Liver (tissue), 1 donor: ENCODE data around the gene KDM2A.

Experiments
- YY1 ChIP-seq: IDR thresholded peaks from 2 replicates; pipeline ENCODE4 v1.6.1; 2016; ENCODE audit warnings: antibody characterized with exemption, mild to moderate bottlenecking
- TF ChIP-seq, protein P1 (sequence below): IDR thresholded peaks from 2 replicates; pipeline ENCODE4 v1.6.1; 2016; ENCODE audit warnings: antibody characterized with exemption

DNA sequence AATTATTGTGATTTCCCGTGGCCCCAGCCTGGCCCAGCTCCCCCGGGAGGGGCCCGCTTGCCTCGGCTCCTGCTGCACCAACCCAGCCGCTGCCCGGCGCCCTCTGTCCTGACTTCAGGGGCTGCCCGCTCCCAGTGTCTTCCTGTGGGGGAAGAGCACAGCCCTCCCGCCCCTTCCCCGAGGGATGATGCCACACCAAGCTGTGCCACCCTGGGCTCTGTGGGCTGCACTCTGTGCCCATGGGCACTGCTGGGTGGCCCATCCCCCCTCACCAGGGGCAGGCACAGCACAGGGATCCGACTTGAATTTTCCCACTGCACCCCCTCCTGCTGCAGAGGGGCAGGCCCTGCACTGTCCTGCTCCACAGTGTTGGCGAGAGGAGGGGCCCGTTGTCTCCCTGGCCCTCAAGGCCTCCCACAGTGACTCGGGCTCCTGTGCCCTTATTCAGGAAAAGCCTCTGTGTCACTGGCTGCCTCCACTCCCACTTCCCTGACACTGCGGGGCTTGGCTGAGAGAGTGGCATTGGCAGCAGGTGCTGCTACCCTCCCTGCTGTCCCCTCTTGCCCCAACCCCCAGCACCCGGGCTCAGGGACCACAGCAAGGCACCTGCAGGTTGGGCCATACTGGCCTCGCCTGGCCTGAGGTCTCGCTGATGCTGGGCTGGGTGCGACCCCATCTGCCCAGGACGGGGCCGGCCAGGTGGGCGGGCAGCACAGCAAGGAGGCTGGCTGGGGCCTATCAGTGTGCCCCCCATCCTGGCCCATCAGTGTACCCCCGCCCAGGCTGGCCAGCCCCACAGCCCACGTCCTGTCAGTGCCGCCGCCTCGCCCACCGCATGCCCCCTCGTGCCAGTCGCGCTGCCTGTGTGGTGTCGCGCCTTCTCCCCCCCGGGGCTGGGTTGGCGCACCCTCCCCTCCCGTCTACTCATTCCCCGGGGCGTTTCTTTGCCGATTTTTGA is 166.8 kb downstream of the KDM2A start:
- TF ChIP-seq, protein P1, sequence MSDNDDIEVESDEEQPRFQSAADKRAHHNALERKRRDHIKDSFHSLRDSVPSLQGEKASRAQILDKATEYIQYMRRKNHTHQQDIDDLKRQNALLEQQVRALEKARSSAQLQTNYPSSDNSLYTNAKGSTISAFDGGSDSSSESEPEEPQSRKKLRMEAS, result no peak
- TF ChIP-seq YY1, result no peak
